Testis (tissue), 2 donors: ENCODE data around the gene COX7A1.

ENCODE experiments used
- CTCF ChIP-seq, 3 experiments: fragments of 450-650 bp in 2 of 3; fragments of 200-600 bp in 1 of 3; sonication (generic) in 1 of 3; IDR thresholded peaks; one replicate each; pipeline ENCODE4 v1.5.1; 2016 to 2019; ENCODE audit warnings: antibody characterized with exemption in 3 of 3, mild to moderate bottlenecking in 2 of 3, moderate library complexity in 1 of 3
- POLR2A ChIP-seq: fragments of 450-650 bp; IDR thresholded peaks from one replicate; pipeline ENCODE4 v1.6.1; 2017; ENCODE audit warnings: antibody characterized with exemption, mild to moderate bottlenecking, moderate library complexity

GRCh38 chr19:36142496-36142895 is 9.8 kb downstream of the COX7A1 start:
- TF ChIP-seq CTCF (IDR thresholded peaks at IDR 0.05) (no peak), POLR2A (no peak)
